Mammary epithelial cell (primary cell): ENCODE measurements around the gene RBM33.

Source experiments
- CTCF ChIP-seq, 2 donors: IDR thresholded peaks in 1 of 2; conservative IDR thresholded peaks in 1 of 2; 2 replicates each; pipeline ENCODE4 v1.5.1; 2011 to 2012; ENCODE audit warnings: inconsistent platforms in 2 of 2, low read length in 2 of 2, mild to moderate bottlenecking in 2 of 2, control low read depth in 1 of 2, low read depth in 1 of 2; ENCODE audit not compliant: insufficient read depth in 1 of 2; ENCODE audit errors: extremely low read depth in 1 of 2
- EZH2 ChIP-seq: IDR thresholded peaks from 2 replicates; pipeline ENCODE4 v1.6.1; 2012; ENCODE audit warnings: low read length, inconsistent platforms, borderline replicate concordance

GRCh38 chr7:155749578-155749977 is 105.1 kb downstream of the RBM33 start:
- TF ChIP-seq CTCF (conservative IDR thresholded peaks at IDR 0.05 in 1 of 2, IDR thresholded peaks at IDR 0.05 in 1 of 2; ENCODE audit: extremely low read depth in 1 of 2, insufficient read depth in 1 of 2, low read depth in 1 of 2, low read length in 2 of 2) = no peak
- no peak for TF ChIP-seq EZH2
